DND-41 (cell line): ENCODE measurements around the gene OSM.

Experiments used
- ATAC-seq: fragments of 200-7000 bp; cut with Tn5 transposase; 3 replicates; pipeline ENCODE4 v1.9.1; 2021; ENCODE audit warnings: low read depth; ENCODE audit not compliant: insufficient read depth
- DNase-seq: peaks from one replicate; pipeline ENCODE4 v3.0.0-alpha.2; 2020
- H2AFZ ChIP-seq: 2 replicates; pipeline ENCODE4 v1.6.0; 2012; ENCODE audit warnings: low read depth, low read length
- H3K27ac ChIP-seq: 2 replicates; pipeline ENCODE4 v1.5.1; 2012; ENCODE audit warnings: low read length, inconsistent platforms
- H3K27me3 ChIP-seq: fragments of 200-600 bp; sonication (generic); 2 replicates; pipeline ENCODE4 v1.6.0; 2012; ENCODE audit warnings: low read length, mild to moderate bottlenecking, inconsistent platforms; ENCODE audit not compliant: insufficient read depth, poor library complexity
- H3K36me3 ChIP-seq: 2 replicates; pipeline ENCODE4 v1.5.1; 2012; ENCODE audit warnings: low read length, inconsistent platforms; ENCODE audit not compliant: insufficient read depth
- H3K4me1 ChIP-seq: 2 replicates; pipeline ENCODE4 v1.5.1; 2012; ENCODE audit warnings: mild to moderate bottlenecking, low read length; ENCODE audit not compliant: insufficient read depth
- H3K4me2 ChIP-seq: 2 replicates; pipeline ENCODE4 v1.6.0; 2012; ENCODE audit warnings: mild to moderate bottlenecking, moderate library complexity, low read length, inconsistent platforms; ENCODE audit not compliant: insufficient read depth
- H3K4me3 ChIP-seq, 2 experiments: fragments of 200-600 bp in 1 of 2; shearing (Covaris generic) in 1 of 2; 2 replicates each; pipeline ENCODE4 v1.5.1; 2012 to 2016; ENCODE audit warnings: inconsistent platforms in 2 of 2, low read length in 2 of 2, mild to moderate bottlenecking in 2 of 2, low read depth in 1 of 2, moderate library complexity in 1 of 2
- H3K79me2 ChIP-seq: 2 replicates; pipeline ENCODE4 v1.6.0; 2012; ENCODE audit warnings: low read length, inconsistent platforms; ENCODE audit not compliant: insufficient read depth
- H3K9ac ChIP-seq: 2 replicates; pipeline ENCODE4 v1.6.0; 2012; ENCODE audit warnings: low read depth, mild to moderate bottlenecking, inconsistent platforms, low read length, moderate library complexity
- H3K9me3 ChIP-seq: 2 replicates; pipeline ENCODE4 v1.5.1; 2012; ENCODE audit warnings: low read length, moderate library complexity, mild to moderate bottlenecking, inconsistent platforms; ENCODE audit not compliant: insufficient read depth, severe bottlenecking
- H4K20me1 ChIP-seq: 2 replicates; pipeline ENCODE4 v1.6.0; 2012; ENCODE audit warnings: low read length; ENCODE audit not compliant: insufficient read depth
- CTCF ChIP-seq: IDR thresholded peaks from 2 replicates; pipeline ENCODE4 v1.5.1; 2012; ENCODE audit warnings: borderline replicate concordance, low read length, moderate library complexity, mild to moderate bottlenecking; ENCODE audit not compliant: poor library complexity, severe bottlenecking; ENCODE audit errors: extremely low read depth
- EZH2 ChIP-seq: IDR thresholded peaks from 3 replicates; pipeline ENCODE4 v1.6.1; 2012; ENCODE audit warnings: borderline replicate concordance, low read depth, mild to moderate bottlenecking, moderate library complexity, low read length, inconsistent platforms; ENCODE audit not compliant: severe bottlenecking

Gene OSM

DNA sequence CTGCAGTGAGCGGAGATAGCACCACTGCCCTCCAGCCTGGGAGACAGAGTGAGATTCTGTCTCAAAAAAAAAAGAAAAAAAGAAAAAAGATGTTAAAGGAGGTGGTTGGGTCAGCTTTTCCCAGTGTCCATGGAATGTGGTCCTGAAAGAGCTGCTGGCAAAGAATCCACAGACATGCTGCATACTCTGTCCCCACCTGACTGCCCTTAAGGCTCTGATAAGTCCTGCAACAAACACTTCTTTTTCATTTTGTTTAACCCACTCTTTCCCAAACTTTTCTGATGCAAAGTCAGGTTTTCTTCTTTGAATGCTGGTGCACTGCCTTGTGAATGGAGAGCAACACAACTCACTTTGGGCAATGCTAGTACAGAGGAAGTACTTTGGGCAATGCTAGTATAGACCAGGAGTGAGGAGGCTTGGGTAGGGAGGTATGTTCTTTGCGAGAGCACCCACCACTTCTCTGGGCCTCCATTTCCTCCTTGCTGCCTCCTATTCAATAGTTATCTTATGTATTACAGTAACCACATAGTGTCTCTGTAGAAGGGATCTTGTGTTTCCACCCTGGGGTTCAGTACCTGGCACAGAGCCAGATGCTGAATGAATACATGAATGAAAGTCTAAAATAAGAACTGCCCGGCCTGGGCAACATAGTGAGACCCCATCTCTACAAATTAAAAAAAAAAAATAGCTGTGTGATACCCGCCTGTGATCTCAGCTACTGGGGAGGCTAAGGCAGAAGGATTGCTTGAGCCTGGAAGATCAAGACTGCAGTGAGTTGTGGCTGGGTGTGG lies 39.0 kb downstream of the OSM start:
- Histone ChIP-seq H3K4me3 (no peak overlapping the region), H2AFZ (no peak overlapping the region), H3K4me1 (peaks cover 34% of the 10 kb centered on the region), H3K79me2 (no peaks in the 10 kb centered on the region), H3K9ac (no peak overlapping the region), H3K27ac (peak overlapping the region; percentile 66), H3K36me3 (no peaks in the 10 kb centered on the region), H4K20me1 (no peaks in the 10 kb centered on the region), H3K4me2 (no peak overlapping the region), H3K27me3 (no peaks in the 10 kb centered on the region), H3K9me3 (no peaks in the 10 kb centered on the region)
- DNase-seq (peak; percentile 40), ATAC-seq (peak; percentile 53)
- no peak for TF ChIP-seq EZH2
- no peak for TF ChIP-seq CTCF

GRCh38 chr22:30226192-30226832 lies 40.3 kb downstream of the OSM start:
- H3K4me1 ChIP-seq, result peaks cover 48% of the 10 kb centered on the region
- no peaks in the 10 kb centered on the region for H3K36me3 ChIP-seq
- H3K9me3 ChIP-seq, result no peaks in the 10 kb centered on the region
- peak overlapping the region; percentile 28; the same call in 1 of the 2 replicates for H3K27ac ChIP-seq
- H4K20me1 ChIP-seq, result no peaks in the 10 kb centered on the region
- H2AFZ ChIP-seq, result no peak overlapping the region
- H3K4me3 ChIP-seq, result no peak overlapping the region
- no peaks in the 10 kb centered on the region for H3K27me3 ChIP-seq
- no peaks in the 10 kb centered on the region for H3K79me2 ChIP-seq
- H3K4me2 ChIP-seq, result no peak overlapping the region
- no peak for ATAC-seq
- TF ChIP-seq CTCF, result no peak
- no peak for TF ChIP-seq EZH2
- DNase-seq, result no peak
- H3K9ac ChIP-seq, result no peak overlapping the region

DNA sequence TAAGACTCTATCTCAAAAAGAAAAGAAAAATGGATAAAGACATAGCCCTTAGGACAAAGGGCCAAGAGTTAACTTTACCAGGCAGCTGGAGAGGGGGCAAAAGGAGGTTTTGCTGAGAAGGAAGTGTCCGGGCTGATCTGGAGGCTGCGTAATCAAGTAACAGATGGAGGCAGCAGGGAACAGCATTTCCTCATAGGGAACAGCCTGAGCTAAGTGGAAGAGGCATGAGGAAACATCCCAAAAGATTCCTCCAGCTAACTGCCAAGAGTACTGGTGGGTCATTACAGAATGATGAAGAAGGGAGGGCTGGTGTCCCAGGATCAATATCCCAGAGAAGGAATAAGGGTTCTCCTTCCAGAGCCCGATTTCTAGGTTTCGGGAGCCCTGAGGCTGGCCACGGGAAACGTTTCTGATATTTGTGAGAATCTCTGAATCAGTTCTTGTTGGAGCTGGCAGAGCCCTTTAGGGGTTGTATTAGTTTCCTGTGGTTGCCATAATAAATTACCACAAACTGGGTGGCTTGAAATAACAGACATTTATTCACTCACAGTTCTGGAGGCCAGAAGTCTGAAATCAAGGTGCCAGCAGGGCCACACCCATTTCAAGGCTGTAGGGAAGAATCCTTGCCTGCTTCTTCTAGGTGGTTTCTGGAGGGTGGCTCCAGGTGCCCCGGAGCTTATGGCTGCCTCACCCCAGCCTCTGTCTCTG lies 41.3 kb downstream of the OSM start:
- no peaks in the 10 kb centered on the region for H3K36me3 ChIP-seq
- H3K9ac ChIP-seq, result no peak overlapping the region
- ATAC-seq, result no peak
- H3K9me3 ChIP-seq, result no peaks in the 10 kb centered on the region
- H3K27me3 ChIP-seq, result no peaks in the 10 kb centered on the region
- no peak overlapping the region for H3K4me2 ChIP-seq
- H3K27ac ChIP-seq, result no peak overlapping the region
- no peak overlapping the region for H3K4me3 ChIP-seq
- H3K79me2 ChIP-seq, result no peaks in the 10 kb centered on the region
- no peak for DNase-seq
- no peaks in the 10 kb centered on the region for H4K20me1 ChIP-seq
- no peak for TF ChIP-seq EZH2
- TF ChIP-seq CTCF, result no peak
- peaks cover 57% of the 10 kb centered on the region for H3K4me1 ChIP-seq
- H2AFZ ChIP-seq, result no peak overlapping the region
